Right lobe of liver (tissue), 4 donors: ENCODE results near the gene FCGBP.

Source experiments
- CTCF ChIP-seq, 4 donors: fragments of 200-600 bp in 3 of 4; fragments of 450-650 bp in 1 of 4; IDR thresholded peaks; one replicate each; pipeline versions ENCODE4 v1.5.1 to v1.8.0; 2016 to 2022; ENCODE audit warnings: antibody characterized with exemption in 4 of 4, mild to moderate bottlenecking in 2 of 4
- POLR2A ChIP-seq: fragments of 450-650 bp; IDR thresholded peaks from one replicate; pipeline ENCODE4 v1.6.1; 2017; ENCODE audit warnings: antibody characterized with exemption, mild to moderate bottlenecking
- donor health status: DM: no; HTN: no; CAD: no.
- donor health status: DM: no; HTN: no; CAD: no.
- donor health status: DM: no; HTN: yes; CAD: no.

GRCh38 chr19:39928357-39928725, 6.1 kb downstream of the FCGBP start:
- TF ChIP-seq CTCF (IDR thresholded peaks at IDR 0.05) (no peak), POLR2A (no peak)
